Choroid plexus epithelial cell (primary cell): ENCODE data around the gene ZNF503.

ENCODE experiments used
- DNase-seq: peaks from one replicate; pipeline ENCODE4 v3.0.0-alpha.2; 2010; ENCODE audit warnings: low read depth
- H3K4me3 ChIP-seq: 2 replicates; pipeline ENCODE4 v1.5.1; 2011; ENCODE audit warnings: low read depth, mild to moderate bottlenecking, control low read depth, low read length, moderate library complexity
- TF ChIP-seq, protein P1 (sequence below): conservative IDR thresholded peaks from 2 replicates; pipeline ENCODE4 v1.5.1; 2011; ENCODE audit warnings: low read depth, mild to moderate bottlenecking, control low read depth, inconsistent platforms, low read length, moderate library complexity

Gene ZNF503

GRCh38 chr10:75426880-75427279, 25.3 kb upstream of the ZNF503 start:
- no peak for DNase-seq
- no peak overlapping the region for H3K4me3 ChIP-seq

DNA sequence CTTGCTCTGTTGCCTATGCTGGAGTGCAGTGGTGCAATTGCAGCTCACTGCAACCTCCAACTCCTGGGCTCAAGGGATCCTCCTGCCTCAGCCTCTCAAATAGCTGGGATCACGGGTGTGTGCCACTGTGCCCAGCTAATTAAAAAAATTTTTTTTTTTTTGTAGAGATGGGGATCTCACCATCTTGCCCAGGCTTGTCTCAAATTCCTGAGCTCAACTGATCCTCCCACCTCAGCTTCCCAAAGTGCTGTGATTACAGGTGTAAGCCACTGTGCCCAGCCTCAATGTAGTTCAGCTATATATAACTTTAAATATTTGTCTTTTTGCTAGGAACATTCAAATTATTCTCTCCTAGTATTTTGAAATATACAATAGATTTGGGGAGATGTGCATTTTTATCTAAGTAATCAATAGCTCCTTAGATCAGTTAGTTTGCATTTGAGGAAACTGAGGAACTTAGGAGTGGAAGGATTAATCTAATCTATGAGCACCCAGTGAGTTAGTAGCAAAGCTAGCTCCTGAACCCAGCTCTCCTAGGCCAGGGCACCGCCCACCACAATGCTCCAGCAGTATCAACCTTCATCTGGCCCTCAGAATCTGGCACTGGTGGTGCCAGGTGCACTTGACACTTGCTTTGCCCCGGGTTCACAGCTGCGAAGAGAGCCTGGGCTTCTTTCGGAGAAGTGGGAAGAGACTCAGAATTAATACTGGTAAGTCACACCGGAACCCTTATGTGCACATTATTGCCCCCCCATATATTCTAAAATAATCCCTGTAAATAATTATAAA, 23.9 kb upstream of the ZNF503 start:
- H3K4me3 ChIP-seq: no peak overlapping the region
- DNase-seq: no peak
- TF ChIP-seq, protein P1, sequence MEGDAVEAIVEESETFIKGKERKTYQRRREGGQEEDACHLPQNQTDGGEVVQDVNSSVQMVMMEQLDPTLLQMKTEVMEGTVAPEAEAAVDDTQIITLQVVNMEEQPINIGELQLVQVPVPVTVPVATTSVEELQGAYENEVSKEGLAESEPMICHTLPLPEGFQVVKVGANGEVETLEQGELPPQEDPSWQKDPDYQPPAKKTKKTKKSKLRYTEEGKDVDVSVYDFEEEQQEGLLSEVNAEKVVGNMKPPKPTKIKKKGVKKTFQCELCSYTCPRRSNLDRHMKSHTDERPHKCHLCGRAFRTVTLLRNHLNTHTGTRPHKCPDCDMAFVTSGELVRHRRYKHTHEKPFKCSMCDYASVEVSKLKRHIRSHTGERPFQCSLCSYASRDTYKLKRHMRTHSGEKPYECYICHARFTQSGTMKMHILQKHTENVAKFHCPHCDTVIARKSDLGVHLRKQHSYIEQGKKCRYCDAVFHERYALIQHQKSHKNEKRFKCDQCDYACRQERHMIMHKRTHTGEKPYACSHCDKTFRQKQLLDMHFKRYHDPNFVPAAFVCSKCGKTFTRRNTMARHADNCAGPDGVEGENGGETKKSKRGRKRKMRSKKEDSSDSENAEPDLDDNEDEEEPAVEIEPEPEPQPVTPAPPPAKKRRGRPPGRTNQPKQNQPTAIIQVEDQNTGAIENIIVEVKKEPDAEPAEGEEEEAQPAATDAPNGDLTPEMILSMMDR: no peak

More at GRCh38 chr10:75426880-75427279, 25.3 kb upstream of the ZNF503 start:
- TF ChIP-seq, protein P1: no peak

GRCh38 chr10:75424571-75424970, 23.0 kb upstream of the ZNF503 start:
- TF ChIP-seq, protein P1: no peak
- no peak overlapping the region for H3K4me3 ChIP-seq
- DNase-seq: no peak

DNA sequence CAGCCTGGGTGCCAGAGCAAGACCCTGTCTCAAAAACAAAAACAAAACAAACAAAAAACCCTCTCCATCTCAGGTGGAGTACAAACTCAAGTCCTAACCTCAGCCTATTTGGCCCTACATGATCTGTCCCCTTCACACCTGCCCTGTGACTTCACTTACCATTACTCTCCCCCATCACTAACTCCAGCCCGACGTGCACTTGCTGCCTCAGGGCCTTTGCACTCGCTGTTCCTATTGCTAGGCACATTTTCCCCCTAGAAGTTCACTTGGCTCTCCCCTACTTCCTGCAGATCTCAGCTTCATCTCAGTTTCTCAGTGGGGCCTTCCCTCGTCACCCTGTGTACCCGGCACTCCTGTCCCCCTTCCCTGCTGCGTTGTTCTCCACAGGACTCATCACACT, 21.3 kb upstream of the ZNF503 start:
- TF ChIP-seq, protein P1: no peak
- no peak for DNase-seq
- H3K4me3 ChIP-seq: no peak overlapping the region

GRCh38 chr10:75418712-75419111, 17.1 kb upstream of the ZNF503 start:
- no peak overlapping the region for H3K4me3 ChIP-seq
- DNase-seq: no peak
- TF ChIP-seq, protein P1: no peak

DNA sequence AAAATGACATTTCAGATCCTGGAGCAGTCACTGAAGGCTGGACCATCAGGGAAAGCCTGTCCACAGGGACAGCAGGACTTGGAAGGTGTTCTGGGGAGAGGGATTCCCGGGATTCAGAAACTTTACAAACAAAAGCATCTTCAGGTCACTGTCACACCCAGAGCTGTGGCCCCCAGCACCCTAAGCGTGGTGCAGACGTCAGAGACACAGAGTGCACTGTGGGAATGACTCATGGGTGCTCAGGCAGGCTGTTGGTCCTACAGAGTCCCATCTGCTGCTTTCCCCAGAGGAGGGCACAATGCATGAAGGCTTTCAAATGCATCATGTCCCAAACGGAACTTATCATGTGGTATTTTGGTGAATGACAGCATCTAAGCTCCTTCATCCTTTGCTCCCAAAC, 16.7 kb upstream of the ZNF503 start:
- TF ChIP-seq, protein P1: no peak
- DNase-seq: no peak
- no peak overlapping the region for H3K4me3 ChIP-seq

DNA sequence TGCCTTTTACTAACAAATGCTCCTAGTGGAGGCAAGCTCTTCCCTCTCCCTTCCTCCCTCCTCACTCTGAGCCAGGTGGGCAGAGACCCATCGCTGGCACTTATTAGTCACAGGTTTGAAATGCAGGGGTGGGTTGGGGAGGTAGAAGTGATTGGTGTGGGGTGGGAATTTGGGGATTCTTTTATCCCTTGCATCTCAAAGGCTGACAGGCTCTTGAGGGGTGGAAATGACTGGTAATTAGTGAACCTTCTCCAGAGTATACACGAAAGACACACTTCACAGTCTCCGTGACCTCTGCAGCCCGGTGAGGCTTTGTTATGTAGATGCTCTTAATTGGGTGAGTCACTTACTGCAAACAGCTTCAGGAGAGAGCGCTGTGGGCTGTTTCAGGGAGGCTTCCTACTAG, 16.0 kb upstream of the ZNF503 start:
- TF ChIP-seq, protein P1: no peak
- H3K4me3 ChIP-seq: no peak overlapping the region
- no peak for DNase-seq
